ENCODE results near the gene TCTN2. TPM values are rescaled to one million over a fixed set of nuclear protein-coding genes. Genes with fewer than 3 reads are reported as not detected.

Gene TCTN2
- total and polyA plus RNA-seq, 2 of the 8 experiments (the other 6 are each of a cell fraction or from before 2014, with no cell fraction given): 7.5 to 8.4 TPM

- no peak overlapping the region for H3K4ac ChIP-seq (replicated peaks; ENCODE audit: insufficient read length, low read depth, low read length)
- no peak overlapping the region for H3K27ac ChIP-seq (ENCODE audit: low read depth, low read length)
- H2BK15ac ChIP-seq (ENCODE audit: low read length): no peak overlapping the region
- no peaks in the 10 kb centered on the region for H3K4me1 ChIP-seq (replicated peaks in 1 of 4; ENCODE audit: control insufficient read depth in 3 of 4, insufficient read depth in 4 of 4, low read length in 3 of 4)
- H3K23ac ChIP-seq (ENCODE audit: insufficient read length): no peak overlapping the region
- H3K4me3 ChIP-seq (ENCODE audit: extremely low read depth in 1 of 4, insufficient read depth in 2 of 4, low read depth in 3 of 4, low read length in 4 of 4): no peak overlapping the region
- no peak overlapping the region for H4K91ac ChIP-seq (replicated peaks; ENCODE audit: insufficient read length, low read length)
- H2BK12ac ChIP-seq (ENCODE audit: low read depth, low read length): no peak overlapping the region
- no peak overlapping the region for H4K5ac ChIP-seq (ENCODE audit: insufficient read length, low read depth, low read length)
- WGBS, 2 experiments (ENCODE audit: extremely low coverage in 1 of 2, insufficient coverage in 1 of 2, insufficient read length in 1 of 2, insufficient replicate concordance in 2 of 2, low coverage in 1 of 2, low lambda C conversion rate in 2 of 2, missing lambda C conversion rate in 1 of 2): 92% methylated on average over 10 of the region's 10 CpGs; no CpG with 5 or more reads in 1 of the 2 experiments
- H3K79me1 ChIP-seq (ENCODE audit: low read depth, low read length): no peaks in the 10 kb centered on the region
- no peak overlapping the region; the same call in 1 of the 2 replicates for H4K8ac ChIP-seq (ENCODE audit: extremely low read depth, insufficient read depth, low read length)
- H2BK120ac ChIP-seq (replicated peaks; ENCODE audit: low read depth, low read length): no peak overlapping the region
- TF ChIP-seq SIN3A (conservative IDR thresholded peaks at IDR 0.05 in 1 of 2, IDR thresholded peaks at IDR 0.05 in 1 of 2; ENCODE audit: low read depth in 1 of 2, low read length in 2 of 2) (no peak), SUZ12 (IDR thresholded peaks at IDR 0.05; ENCODE audit: low read length) (no peak), EGR1 (IDR thresholded peaks at IDR 0.05; ENCODE audit: borderline replicate concordance, low read depth, low read length) (no peak), SP1 (IDR thresholded peaks at IDR 0.05; ENCODE audit: low read depth, low read length) (no peak), NANOG (IDR thresholded peaks at IDR 0.05; ENCODE audit: insufficient read depth, low read depth, low read length, poor library complexity, severe bottlenecking) (no peak), SAP30 (IDR thresholded peaks at IDR 0.05; ENCODE audit: insufficient read depth, insufficient replicate concordance, low read length) (no peak)
- no peak overlapping the region for H3K56ac ChIP-seq (replicated peaks; ENCODE audit: insufficient read length, low read depth, low read length)
- H2AK5ac ChIP-seq (ENCODE audit: low read depth, low read length): no peak overlapping the region
- no peaks in the 10 kb centered on the region for H3K23me2 ChIP-seq (ENCODE audit: low read depth, low read length)
- H3K79me2 ChIP-seq (ENCODE audit: control insufficient read depth in 1 of 2, insufficient read depth in 2 of 2, low read length in 2 of 2): no peaks in the 10 kb centered on the region
- no peak overlapping the region for H3K9ac ChIP-seq (replicated peaks in 1 of 4; ENCODE audit: extremely low read depth in 1 of 4, low read depth in 3 of 4, low read length in 3 of 4)
- H3K18ac ChIP-seq (ENCODE audit: extremely low read depth, low read length): no peak overlapping the region
- POLR2A ChIA-PET (ENCODE audit: partially characterized antibody): no interaction called here
- FAIRE-seq (no peak), DNase-seq (ENCODE audit: low read depth in 1 of 2, low spot score in 2 of 2) (no peak)
- no peak overlapping the region for H3K4me2 ChIP-seq (ENCODE audit: insufficient read depth in 1 of 2, low read depth in 2 of 2, low read length in 2 of 2)
- H3K27me3 ChIP-seq (replicated peaks in 1 of 4; ENCODE audit: control insufficient read depth in 3 of 4, extremely low read depth in 1 of 4, insufficient read depth in 3 of 4, low read length in 3 of 4): no peaks in the 10 kb centered on the region
- no peaks in the 10 kb centered on the region for H3K9me3 ChIP-seq (ENCODE audit: insufficient read depth in 2 of 2, low read depth in 1 of 2, low read length in 1 of 2)
- CTCF ChIA-PET (ENCODE audit: partially characterized antibody): no interaction called here
- peaks cover 8 to 11% of the 10 kb centered on the region in 2 experiments for H4K20me1 ChIP-seq (replicated peaks in 1 of 2; ENCODE audit: control insufficient read depth in 1 of 2, insufficient read depth in 2 of 2, low read length in 2 of 2)
- no peak overlapping the region for H2AFZ ChIP-seq (ENCODE audit: low read length)
- no peak overlapping the region for H3K14ac ChIP-seq (ENCODE audit: insufficient read length)
- H3K36me3 ChIP-seq (ENCODE audit: control insufficient read depth in 2 of 4, insufficient read depth in 4 of 4, low read length in 3 of 4): peaks cover 21 to 76% (median 47%) of the 10 kb centered on the region in 4 experiments
- no peak overlapping the region for H2BK20ac ChIP-seq (ENCODE audit: low read length)
- no peak overlapping the region for H2BK5ac ChIP-seq (ENCODE audit: low read depth, low read length)
Measured at GRCh38 chr12:123743002-123743401, 72.1 kb downstream of the TCTN2 start.

Measured in H1 (cell line).